Stimulated activated CD4-positive, alpha-beta T cell treated with anti-CD3 and anti-CD28 coated beads, Interleukin-2, amount 100 ng/mL, for 24 hours (primary cell): ENCODE results near the gene OSTN.
"Not testable (repeated sequence)": the region's sequence is repeated elsewhere in the genome, so short reads cannot be mapped to it uniquely, and the experiment has no call there.

ENCODE experiments used
- DNase-seq, 2 donors: peaks; one replicate each; pipeline ENCODE4 v3.0.0-alpha.2; 2020

The OSTN gene

GRCh38 chr3:191235331-191236314 lies 36.6 kb downstream of the OSTN start:
- DNase-seq, result no peak

GRCh38 chr3:191236646-191237045 lies 37.6 kb downstream of the OSTN start:
- DNase-seq, result no peak

- DNase-seq, result no peak
These were observed 38.2 kb downstream of the OSTN start for GRCh38 chr3:191237047-191237882.

- no peak for DNase-seq
These were observed 39.3 kb downstream of the OSTN start for GRCh38 chr3:191238321-191238817.

- no peak for DNase-seq
These were observed 40.5 kb downstream of the OSTN start for GRCh38 chr3:191239407-191240031.

GRCh38 chr3:191240486-191240885 lies 41.4 kb downstream of the OSTN start:
- no peak for DNase-seq

- no peak for DNase-seq
These were observed 45.3 kb downstream of the OSTN start for GRCh38 chr3:191244242-191244867.

- DNase-seq, result not testable (repeated sequence)
These were observed 47.0 kb downstream of the OSTN start for GRCh38 chr3:191246034-191246433.

GRCh38 chr3:191246630-191247029 lies 47.6 kb downstream of the OSTN start:
- DNase-seq, result no peak

GRCh38 chr3:191253089-191253799 lies 54.2 kb downstream of the OSTN start:
- DNase-seq, result no peak

- DNase-seq, result no peak
These were observed 55.2 kb downstream of the OSTN start for GRCh38 chr3:191254098-191254873.

GRCh38 chr3:191255156-191255555 lies 56.1 kb downstream of the OSTN start:
- no peak for DNase-seq

- DNase-seq, result no peak
These were observed 57.4 kb downstream of the OSTN start for GRCh38 chr3:191256405-191256804.

GRCh38 chr3:191257286-191257685 lies 58.2 kb downstream of the OSTN start:
- no peak for DNase-seq

- DNase-seq, result no peak
These were observed 60.4 kb downstream of the OSTN start for GRCh38 chr3:191259486-191259885.

GRCh38 chr3:191260431-191261303 lies 61.6 kb downstream of the OSTN start:
- no peak for DNase-seq

- DNase-seq, result no peak
These were observed 62.2 kb downstream of the OSTN start for GRCh38 chr3:191261304-191261638.

- no peak for DNase-seq
These were observed 63.6 kb downstream of the OSTN start for GRCh38 chr3:191262650-191263049.

- no peak for DNase-seq
These were observed 64.3 kb downstream of the OSTN start for GRCh38 chr3:191263365-191263764.

- DNase-seq, result no peak
These were observed 64.8 kb downstream of the OSTN start for GRCh38 chr3:191263850-191264249.
